ENCODE results near the gene FN3KRP. TPM values are rescaled to one million over a fixed set of nuclear protein-coding genes. Genes with fewer than 3 reads are reported as not detected.

The FN3KRP gene
- total and polyA plus RNA-seq, 12 donors: 6.8 to 41.2 (median 25.4) TPM

DNA sequence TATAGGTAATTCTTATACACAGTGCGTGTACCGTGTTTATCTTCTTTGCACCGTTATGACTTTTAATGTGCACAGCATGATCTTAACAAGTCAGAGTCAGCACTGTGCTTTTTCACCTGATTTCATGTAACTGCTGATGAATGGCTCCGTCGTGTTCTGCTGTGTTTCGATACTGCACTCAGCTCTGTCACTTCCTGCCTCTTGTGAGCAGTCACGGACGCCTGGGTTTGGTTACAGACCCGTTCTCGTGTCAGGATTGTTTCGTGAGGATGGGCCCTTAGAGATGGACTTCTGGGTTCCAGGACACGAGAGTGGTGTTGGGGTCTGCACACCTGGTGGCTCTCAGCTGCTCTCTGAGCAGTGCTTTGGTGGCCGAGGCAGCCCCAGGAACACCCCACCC, 59.9 kb downstream of the FN3KRP start:
- TF ChIP-seq POLR2A (IDR thresholded peaks at IDR 0.05): no peak
- no peak for TF ChIP-seq CTCF (IDR thresholded peaks at IDR 0.05)
- H3K4me3 ChIP-seq: no peak overlapping the region
- WGBS, 4 donors: 89 to 94% (median 93%) methylated on average over 9 to 13 of the region's 13 CpGs
- no peaks in the 10 kb centered on the region for H3K9me3 ChIP-seq (replicated peaks in 1 of 3)
- H3K27ac ChIP-seq: no peak overlapping the region
- H3K36me3 ChIP-seq (replicated peaks in 1 of 2): no peaks in the 10 kb centered on the region
- DNase-seq: no peak
- H3K27me3 ChIP-seq: no peaks in the 10 kb centered on the region
- H3K4me1 ChIP-seq (replicated peaks in 1 of 2): no peaks in the 10 kb centered on the region
- intact Hi-C loops (cut with DNase I): loop anchor here in 1 of 2 donors (5.0 kb wide), 1 partner anchor 424 kb away; no protein-coding TSS in a partner anchor

Small RNA genes within 50 kb of the gene (microRNA-seq; reads per million reads assigned to microRNA genes)
- 1.1 to 5.1 (median 2.2) reads per million in 3 donors for gene MIR4525

Small RNA genes within 50 kb of the gene (small RNA-seq; reads per million reads assigned to genes)
- 0 reads per million in 2 donors for gene MIR4525

Other genes starting within 250 kb of the FN3KRP start
- gene FOXK2, start 197.0 kb upstream of the FN3KRP start, total RNA-seq: 100 to 1,000 TPM in 1 of 9 donors, 10 to 100 TPM in 8; 30.5 to 138 (median 50.0) TPM
- 10 to 100 TPM; 33.2 to 43.0 (median 38.9) TPM for gene FOXK2, start 197.0 kb upstream of the FN3KRP start, polyA plus RNA-seq
- 100 to 1,000 TPM in 2 of 9 donors, 10 to 100 TPM in 7; 57.9 to 104 (median 77.8) TPM for gene WDR45B, start 68.3 kb upstream of the FN3KRP start, total RNA-seq
- 10 to 100 TPM; 48.6 to 75.1 (median 71.4) TPM for gene WDR45B, start 68.3 kb upstream of the FN3KRP start, polyA plus RNA-seq
- gene RAB40B, start 18.0 kb upstream of the FN3KRP start, total RNA-seq: 10 to 100 TPM in 7 of 9 donors, 1 to 10 TPM in 2; 5.9 to 33.3 (median 13.9) TPM
- 10 to 100 TPM in 2 of 3 donors, 1 to 10 TPM in 1; 4.1 to 19.1 (median 16.8) TPM for gene RAB40B, start 18.0 kb upstream of the FN3KRP start, polyA plus RNA-seq
- gene FN3K, start 18.9 kb downstream of the FN3KRP start, total RNA-seq: 100 to 1,000 TPM in 1 of 9 donors, 10 to 100 TPM in 8; 16.0 to 136 (median 54.8) TPM
- gene FN3K, start 18.9 kb downstream of the FN3KRP start, polyA plus RNA-seq: 10 to 100 TPM; 32.8 to 43.0 (median 38.7) TPM
- 100 to 1,000 TPM in 2 of 9 donors, 10 to 100 TPM in 7; 43.2 to 112 (median 64.5) TPM for gene TBCD, start 35.4 kb downstream of the FN3KRP start, total RNA-seq
- gene TBCD, start 35.4 kb downstream of the FN3KRP start, polyA plus RNA-seq: 100 to 1,000 TPM in 2 of 3 donors, 10 to 100 TPM in 1; 25.6 to 240 (median 159) TPM
- under 1 TPM in 2 of 9 donors, not detected in 7; 0.07 to 0.14 TPM for gene ZNF750, start 123.3 kb downstream of the FN3KRP start, total RNA-seq
- under 1 TPM in 2 of 3 donors, not detected in 1; 0.08 to 0.20 TPM for gene ZNF750, start 123.3 kb downstream of the FN3KRP start, polyA plus RNA-seq

All from adrenal gland (tissue), 12 donors.